Nephron progenitor cell (in vitro differentiated cells): ENCODE data around the gene SLC22A13.

Source experiments
- DNase-seq: peaks from one replicate; pipeline ENCODE4 v3.0.0; 2021
- H3K27ac Mint-ChIP-seq: 2 replicates; pipeline ENCODE4 v1.8.0; 2021; ENCODE audit warnings: mild to moderate bottlenecking, moderate library complexity, mixed read lengths
- H3K27me3 Mint-ChIP-seq: 2 replicates; pipeline ENCODE4 v1.8.0; 2021; ENCODE audit warnings: mild to moderate bottlenecking, low read depth, mixed read lengths; ENCODE audit not compliant: poor library complexity
- H3K36me3 Mint-ChIP-seq: 2 replicates; pipeline ENCODE4 v1.8.0; 2021; ENCODE audit warnings: low read depth, mixed read lengths
- H3K4me1 Mint-ChIP-seq: 2 replicates; pipeline ENCODE4 v1.8.0; 2021; ENCODE audit warnings: mixed read lengths
- H3K4me3 Mint-ChIP-seq: 2 replicates; pipeline ENCODE4 v1.8.0; 2021; ENCODE audit warnings: mild to moderate bottlenecking, moderate library complexity, mixed read lengths
- H3K9me3 Mint-ChIP-seq: 2 replicates; pipeline ENCODE4 v1.8.0; 2021; ENCODE audit warnings: mild to moderate bottlenecking, moderate library complexity, mixed read lengths
- TF ChIP-seq, protein P1 (sequence below): fragments of 200-600 bp; sonication (generic); IDR thresholded peaks from 2 replicates; pipeline ENCODE4 v1.5.0; 2021; ENCODE audit warnings: antibody characterized with exemption

Gene SLC22A13

DNA sequence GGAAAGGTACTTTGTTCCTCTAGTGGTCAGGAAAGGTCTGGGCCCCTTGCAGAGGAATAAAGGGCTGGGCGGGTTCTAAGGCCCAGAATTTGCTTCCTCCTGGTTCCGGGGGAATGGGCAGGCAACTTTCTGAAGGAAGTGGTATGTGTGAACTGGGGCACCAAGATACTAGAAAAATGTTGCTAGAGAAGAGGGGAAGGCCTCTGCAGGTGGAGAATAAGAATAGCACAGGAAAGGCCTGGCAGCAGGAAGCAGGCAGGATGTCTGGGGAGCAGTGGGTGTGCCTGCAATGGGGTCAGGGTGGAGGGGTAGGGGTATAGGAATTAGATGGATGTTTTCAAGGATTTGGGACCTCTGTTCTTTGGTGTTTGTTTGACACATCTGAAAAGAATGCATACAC is 2.0 kb downstream of the SLC22A13 start:
- no peaks in the 10 kb centered on the region for H3K9me3 Mint-ChIP-seq
- peaks cover 13% of the 10 kb centered on the region for H3K4me1 Mint-ChIP-seq
- no peaks in the 10 kb centered on the region for H3K36me3 Mint-ChIP-seq
- peaks cover 3% of the 10 kb centered on the region for H3K27me3 Mint-ChIP-seq
- DNase-seq: no peak
- TF ChIP-seq, protein P1, sequence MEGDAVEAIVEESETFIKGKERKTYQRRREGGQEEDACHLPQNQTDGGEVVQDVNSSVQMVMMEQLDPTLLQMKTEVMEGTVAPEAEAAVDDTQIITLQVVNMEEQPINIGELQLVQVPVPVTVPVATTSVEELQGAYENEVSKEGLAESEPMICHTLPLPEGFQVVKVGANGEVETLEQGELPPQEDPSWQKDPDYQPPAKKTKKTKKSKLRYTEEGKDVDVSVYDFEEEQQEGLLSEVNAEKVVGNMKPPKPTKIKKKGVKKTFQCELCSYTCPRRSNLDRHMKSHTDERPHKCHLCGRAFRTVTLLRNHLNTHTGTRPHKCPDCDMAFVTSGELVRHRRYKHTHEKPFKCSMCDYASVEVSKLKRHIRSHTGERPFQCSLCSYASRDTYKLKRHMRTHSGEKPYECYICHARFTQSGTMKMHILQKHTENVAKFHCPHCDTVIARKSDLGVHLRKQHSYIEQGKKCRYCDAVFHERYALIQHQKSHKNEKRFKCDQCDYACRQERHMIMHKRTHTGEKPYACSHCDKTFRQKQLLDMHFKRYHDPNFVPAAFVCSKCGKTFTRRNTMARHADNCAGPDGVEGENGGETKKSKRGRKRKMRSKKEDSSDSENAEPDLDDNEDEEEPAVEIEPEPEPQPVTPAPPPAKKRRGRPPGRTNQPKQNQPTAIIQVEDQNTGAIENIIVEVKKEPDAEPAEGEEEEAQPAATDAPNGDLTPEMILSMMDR: no peak
- no peak overlapping the region for H3K27ac Mint-ChIP-seq
- no peak overlapping the region for H3K4me3 Mint-ChIP-seq

DNA sequence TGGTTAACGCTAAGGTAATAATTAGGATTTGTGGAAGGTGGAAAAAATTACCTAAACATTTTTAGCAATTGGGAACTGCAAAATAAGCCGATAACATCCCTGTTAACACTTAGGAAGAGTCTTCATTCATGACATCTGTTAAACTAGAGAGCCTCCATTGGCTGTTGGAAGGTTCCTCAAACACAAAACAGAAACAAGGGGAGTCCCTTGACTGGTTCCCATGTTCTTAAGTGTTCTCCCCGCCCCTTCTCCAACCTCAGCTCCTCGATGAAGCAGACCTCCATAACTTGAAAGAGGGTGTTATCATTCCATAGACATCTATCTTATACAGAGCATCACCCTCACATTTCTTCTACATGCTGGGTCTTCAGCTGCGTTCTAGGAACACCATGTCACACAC is 2.5 kb downstream of the SLC22A13 start:
- DNase-seq: no peak
- Mint-ChIP-seq H3K36me3 (no peaks in the 10 kb centered on the region), H3K4me3 (no peak overlapping the region), H3K4me1 (peaks cover 13% of the 10 kb centered on the region), H3K9me3 (no peaks in the 10 kb centered on the region), H3K27me3 (peaks cover 3% of the 10 kb centered on the region), H3K27ac (no peak overlapping the region)
- TF ChIP-seq, protein P1: no peak

DNA sequence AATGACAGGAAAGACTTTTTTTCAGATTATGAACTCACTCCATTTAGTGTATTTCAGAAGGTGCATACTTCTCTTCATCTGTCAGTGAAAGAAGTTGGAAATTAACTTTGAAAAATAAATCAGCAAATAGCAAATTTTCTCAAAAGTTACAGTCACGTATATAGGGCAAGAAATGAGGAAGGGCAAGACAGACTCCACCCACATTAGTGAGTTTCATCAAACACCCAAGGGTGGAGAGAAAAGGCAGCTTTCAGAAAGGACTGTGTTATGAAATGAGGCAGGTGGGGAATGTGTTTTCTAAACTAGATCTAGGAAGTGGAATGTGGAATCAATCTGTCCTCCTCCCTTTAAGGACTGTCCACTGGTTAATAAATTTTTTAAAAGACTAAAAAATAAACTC is 2.9 kb downstream of the SLC22A13 start:
- TF ChIP-seq, protein P1: no peak
- no peak overlapping the region for H3K27ac Mint-ChIP-seq
- DNase-seq: no peak
- H3K36me3 Mint-ChIP-seq: no peaks in the 10 kb centered on the region
- H3K4me3 Mint-ChIP-seq: no peak overlapping the region
- H3K9me3 Mint-ChIP-seq: no peaks in the 10 kb centered on the region
- H3K4me1 Mint-ChIP-seq: peaks cover 13% of the 10 kb centered on the region
- H3K27me3 Mint-ChIP-seq: peaks cover 3% of the 10 kb centered on the region

DNA sequence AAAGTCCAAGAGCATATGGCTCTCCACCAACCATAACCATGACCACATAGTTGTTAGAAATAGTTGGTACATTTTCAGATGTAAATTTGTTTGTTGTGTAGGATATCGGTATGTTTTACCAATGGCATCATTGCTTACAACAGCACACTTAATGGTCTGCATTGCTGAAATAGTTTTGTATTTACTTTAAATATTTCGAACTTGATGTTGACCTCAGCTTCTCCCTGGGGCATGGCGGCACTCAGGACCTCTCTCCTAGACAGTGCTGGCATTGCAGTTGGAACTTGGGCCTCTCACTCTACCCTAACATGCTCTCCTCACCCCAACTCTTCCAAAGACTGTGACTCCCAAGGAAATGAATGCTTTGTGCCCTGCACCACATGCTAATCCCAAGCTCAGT is 5.0 kb downstream of the SLC22A13 start:
- Mint-ChIP-seq H3K36me3 (no peaks in the 10 kb centered on the region), H3K27me3 (peaks cover 7% of the 10 kb centered on the region), H3K27ac (no peak overlapping the region), H3K4me1 (no peaks in the 10 kb centered on the region), H3K9me3 (no peaks in the 10 kb centered on the region), H3K4me3 (no peak overlapping the region)
- TF ChIP-seq, protein P1: no peak
- DNase-seq: no peak

DNA sequence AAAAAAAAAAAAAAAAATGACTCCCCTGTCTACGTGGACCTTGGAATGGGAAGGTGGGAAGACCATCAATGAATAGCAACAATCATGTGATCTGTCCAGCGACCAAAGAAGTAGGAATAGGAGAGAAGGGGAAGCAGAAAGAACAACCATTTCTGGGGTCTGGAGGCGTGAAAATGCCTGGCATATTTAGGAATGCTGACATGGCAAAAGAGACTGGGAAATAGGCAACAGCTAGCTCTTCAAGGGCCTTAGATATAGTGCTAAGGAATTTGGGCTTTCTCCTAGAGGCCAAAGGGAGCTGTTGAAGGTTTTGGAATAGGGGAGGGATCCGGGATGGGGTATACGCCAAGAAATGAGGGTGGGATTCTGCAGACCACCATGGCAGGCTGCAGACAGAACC is 5.9 kb downstream of the SLC22A13 start:
- Mint-ChIP-seq H3K4me1 (no peaks in the 10 kb centered on the region), H3K27ac (no peak overlapping the region), H3K36me3 (no peaks in the 10 kb centered on the region), H3K4me3 (no peak overlapping the region), H3K9me3 (no peaks in the 10 kb centered on the region), H3K27me3 (peaks cover 7% of the 10 kb centered on the region)
- TF ChIP-seq, protein P1: no peak
- DNase-seq: no peak

DNA sequence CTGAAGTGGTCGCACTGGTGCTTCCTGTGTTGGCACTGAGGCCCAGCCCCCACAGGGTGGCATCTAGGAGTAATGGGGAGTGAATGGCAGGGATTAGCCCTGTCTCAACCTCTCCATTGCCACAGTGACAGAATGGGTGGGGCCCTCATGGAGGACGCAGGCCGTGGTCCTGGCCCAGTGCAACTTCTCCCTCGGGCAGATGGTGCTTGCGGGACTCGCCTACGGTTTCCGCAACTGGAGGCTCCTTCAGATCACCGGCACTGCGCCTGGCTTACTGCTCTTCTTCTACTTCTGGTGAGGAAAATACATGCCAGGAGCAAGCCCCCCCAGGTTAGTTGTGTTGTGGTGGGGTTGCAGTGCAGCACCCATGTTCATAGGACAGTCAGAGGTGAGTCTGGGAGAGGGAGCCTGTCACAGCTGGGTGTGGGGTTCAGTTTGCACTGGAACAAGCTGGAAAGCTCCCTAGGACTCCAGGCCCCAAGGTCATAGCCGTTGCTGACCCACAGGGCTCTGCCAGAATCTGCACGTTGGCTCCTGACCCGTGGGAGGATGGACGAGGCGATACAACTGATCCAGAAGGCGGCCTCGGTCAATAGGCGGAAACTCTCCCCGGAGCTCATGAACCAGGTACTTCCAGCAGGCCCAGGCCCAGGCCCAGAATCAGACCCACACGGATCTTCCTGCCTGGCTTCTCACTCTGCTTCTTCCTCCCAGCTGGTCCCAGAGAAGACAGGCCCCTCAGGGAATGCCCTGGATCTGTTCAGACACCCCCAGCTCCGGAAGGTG is 9.4 kb downstream of the SLC22A13 start:
- Mint-ChIP-seq H3K27ac (peak overlapping the region; percentile 15), H3K9me3 (no peaks in the 10 kb centered on the region)
- TF ChIP-seq, protein P1: no peak

More for the DNA sequence above, 9.4 kb downstream of the SLC22A13 start:
- DNase-seq: no peak
- H3K36me3 Mint-ChIP-seq: no peaks in the 10 kb centered on the region
- H3K27me3 Mint-ChIP-seq: peaks cover 7% of the 10 kb centered on the region
- H3K4me3 Mint-ChIP-seq: no peak overlapping the region
- H3K4me1 Mint-ChIP-seq: no peaks in the 10 kb centered on the region
